Glomerular visceral epithelial cell (primary cell): Measurements from ENCODE around the gene SORL1-AS1.
"Not testable (repeated sequence)": the region's sequence is repeated elsewhere in the genome, so short reads cannot be mapped to it uniquely, and the experiment has no call there.

Experiments
- DNase-seq: peaks from one replicate; pipeline ENCODE4 v3.0.0-alpha.2; 2016; ENCODE audit errors: extremely low spot score

SORL1-AS1 gene

DNA sequence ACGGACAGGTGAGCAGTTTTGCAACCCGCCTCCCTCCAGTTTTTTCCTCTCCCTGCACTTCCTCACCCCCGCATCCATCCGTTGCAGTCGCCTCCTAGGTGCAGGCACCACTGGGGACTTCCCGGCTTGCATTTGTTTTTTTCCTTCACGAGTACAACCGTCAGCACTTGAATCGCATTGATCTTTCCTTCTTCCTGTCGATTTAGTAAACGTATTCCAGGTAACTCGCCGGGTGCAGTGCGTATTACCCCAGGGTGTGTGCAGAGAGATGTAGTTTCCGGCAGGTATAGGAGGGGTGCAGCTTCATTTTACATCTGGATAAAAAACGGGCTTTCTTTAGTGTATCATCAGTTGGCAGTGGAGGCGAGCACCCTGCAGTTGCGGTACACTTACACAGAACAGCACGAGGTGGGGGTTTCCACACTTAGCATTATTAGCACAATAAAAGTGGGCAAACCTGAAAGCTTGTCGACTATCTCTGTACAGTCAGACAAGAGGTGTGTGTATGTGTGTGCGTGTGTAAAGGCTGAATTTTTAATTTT is at the start of gene SORL1-AS1:
SORL1-AS1 (minus strand) TSS at position 359 of the 542 bp plus-strand sequence.
- DNase-seq: no peak

DNA sequence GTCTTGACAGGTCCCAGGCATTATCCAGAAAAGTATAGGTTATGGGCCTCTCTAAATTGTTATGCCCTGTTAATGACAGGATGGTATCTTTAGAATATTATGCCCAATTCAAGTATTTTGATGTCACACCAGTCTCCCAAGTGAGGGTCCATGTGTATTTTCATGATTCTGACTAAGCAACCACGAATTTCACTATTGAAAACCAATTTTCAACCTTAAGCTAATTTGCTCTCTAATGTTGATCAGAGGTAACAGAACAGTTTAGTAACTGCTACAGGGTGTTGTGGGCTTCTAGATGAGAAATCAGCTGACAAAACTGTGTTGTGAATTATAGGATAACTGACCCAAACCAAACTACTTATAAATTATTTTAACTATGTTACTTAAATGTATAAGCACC is 48.0 kb upstream of the SORL1-AS1 start:
- DNase-seq: no peak

DNA sequence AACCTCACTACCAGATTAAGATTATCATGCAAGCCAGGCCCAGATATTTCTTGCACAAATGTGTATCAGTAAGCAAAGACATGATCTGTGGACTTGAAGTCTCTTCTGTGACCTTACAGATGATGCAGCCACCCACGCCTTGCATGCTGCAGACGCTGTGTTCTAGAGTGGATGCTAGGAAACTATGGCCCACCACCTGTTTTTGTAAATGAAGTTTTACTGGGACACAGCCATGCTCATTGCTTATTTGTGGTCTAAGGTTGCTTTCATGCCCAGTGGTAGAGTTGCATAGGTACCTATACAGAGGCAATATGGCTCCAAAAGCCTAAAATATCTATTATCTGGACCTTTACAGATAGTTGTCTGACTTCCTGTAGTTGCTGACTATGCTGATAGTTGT is 47.5 kb upstream of the SORL1-AS1 start:
- no peak for DNase-seq

DNA sequence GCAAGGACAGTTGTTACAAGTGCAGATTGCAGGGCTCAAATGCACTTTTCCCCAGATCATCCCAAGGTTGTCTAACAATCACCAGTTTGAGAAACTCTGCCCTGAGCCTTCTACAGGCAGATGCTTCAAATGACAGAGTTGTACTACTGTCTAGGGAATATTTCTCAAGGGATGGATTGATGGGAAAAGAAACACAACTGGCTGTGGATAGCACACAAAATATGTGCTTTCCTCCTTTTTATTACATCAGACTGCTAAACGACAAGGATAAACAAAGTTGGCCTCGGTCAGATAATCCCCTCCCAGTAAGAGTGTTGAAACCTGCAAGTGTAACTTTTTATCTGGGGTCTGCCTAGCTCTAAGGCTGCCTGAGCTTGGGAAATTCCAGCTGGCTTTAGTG is 46.6 kb upstream of the SORL1-AS1 start:
- DNase-seq: no peak

DNA sequence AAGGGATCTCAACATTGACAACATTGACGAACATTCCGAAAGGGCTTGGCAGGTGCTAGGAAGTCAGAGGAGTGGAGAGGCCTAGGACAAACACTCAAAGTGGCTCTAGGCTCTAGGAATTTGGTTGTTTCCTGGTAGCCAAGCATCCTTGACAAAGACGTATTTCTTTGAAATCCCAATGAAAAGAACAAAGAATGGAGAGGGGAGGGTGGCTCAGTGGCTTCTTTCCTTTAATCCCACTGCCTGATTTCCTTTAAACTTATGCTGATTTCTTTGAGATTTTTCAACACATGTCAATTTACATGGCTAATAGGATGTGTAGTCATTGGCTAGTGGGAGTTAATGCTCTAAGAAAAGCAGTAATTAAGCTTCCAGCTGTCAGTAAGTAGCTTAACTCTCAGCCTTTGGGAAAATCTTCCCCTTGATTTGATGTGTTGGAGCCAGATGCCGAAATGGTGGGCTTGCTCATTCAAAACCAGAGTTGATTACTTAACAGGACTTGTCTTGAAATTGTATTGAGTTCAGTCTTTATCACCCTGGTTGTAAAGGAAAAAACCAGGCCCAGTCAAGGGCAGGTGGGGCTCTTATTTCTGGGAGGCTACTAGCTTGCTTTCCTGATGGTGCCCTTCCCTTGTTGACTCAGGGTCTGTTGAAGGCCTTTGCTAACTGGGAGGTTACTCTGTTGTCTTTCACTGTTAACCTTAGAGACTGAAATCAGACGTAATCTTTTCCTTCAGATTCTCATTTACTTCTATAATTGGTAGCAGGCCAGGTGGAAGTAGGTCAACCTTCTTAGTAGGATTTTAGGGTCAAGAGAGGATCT is 44.6 kb upstream of the SORL1-AS1 start:
- no peak for DNase-seq

DNA sequence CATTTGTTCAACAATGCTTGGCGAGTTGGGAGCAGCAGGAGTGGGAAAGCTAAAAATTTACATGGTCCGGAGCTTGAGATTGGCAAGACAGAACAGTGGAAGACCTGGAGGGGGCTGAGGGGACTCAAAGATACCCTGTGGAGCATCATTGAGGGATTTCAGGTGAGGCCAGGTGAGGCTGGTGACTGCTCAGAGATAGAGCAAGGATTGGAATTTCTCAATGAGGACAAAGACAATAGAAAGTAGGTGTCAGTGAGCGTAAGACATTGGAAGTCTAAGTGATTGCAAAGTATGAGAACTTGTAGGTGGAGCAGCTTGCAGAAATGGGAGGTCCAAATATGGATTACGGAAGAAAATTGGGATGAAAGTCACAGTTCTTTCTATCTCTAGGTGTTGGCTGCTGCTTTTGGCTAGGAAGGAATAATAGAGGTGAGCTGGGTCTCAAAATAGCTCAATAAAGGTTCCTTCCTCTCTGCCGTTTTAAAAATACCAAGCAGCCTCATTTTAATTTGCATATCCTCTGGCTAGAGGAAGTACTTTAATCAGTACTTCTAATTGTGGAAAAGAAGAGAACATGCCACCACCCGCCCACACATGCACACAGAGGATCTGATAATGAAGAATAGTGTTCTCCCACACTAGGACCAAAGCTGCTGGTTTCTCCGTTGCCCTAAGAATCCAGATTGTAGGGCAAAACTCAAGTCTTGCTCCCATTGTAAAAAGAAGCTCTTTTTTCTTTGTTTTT is 41.8 kb upstream of the SORL1-AS1 start:
- no peak for DNase-seq

DNA sequence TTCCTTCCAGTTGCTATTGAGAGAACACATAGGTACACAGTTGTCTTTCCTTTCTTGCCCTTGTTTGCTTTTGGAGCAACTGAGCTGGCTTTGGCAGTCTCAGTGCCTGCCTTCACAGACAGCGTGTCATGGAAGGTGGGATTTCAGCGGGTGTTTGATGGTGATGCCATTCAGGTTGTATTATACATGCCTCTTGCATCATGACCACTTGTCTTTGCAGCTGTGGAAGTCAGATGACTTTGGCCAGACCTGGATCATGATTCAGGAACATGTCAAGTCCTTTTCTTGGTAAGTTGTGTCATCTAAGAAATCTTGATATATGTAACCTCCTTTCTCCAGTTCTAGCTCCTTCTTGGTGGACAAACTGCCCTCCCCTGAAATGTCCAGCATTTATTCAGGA is 37.1 kb upstream of the SORL1-AS1 start:
- DNase-seq: no peak

DNA sequence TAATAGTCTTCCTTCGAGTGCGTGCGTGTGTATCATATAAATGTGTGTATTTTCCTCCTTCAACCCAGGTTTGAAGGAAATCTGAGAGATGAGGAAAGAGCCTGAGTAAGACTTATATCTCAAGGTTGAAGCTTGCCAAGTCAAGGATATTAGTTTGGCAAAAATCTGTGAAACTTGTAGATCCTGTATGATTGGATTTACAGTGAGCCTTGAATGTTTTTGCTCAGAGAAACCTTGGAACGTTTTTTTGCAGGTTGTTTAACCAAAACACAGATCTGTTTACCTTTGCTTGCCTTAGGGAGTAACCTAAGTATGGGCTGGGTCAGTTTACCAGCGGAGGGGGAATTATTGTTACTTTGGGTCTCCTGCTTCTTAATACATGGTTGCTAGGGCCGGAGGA is 35.9 kb upstream of the SORL1-AS1 start:
- no peak for DNase-seq

DNA sequence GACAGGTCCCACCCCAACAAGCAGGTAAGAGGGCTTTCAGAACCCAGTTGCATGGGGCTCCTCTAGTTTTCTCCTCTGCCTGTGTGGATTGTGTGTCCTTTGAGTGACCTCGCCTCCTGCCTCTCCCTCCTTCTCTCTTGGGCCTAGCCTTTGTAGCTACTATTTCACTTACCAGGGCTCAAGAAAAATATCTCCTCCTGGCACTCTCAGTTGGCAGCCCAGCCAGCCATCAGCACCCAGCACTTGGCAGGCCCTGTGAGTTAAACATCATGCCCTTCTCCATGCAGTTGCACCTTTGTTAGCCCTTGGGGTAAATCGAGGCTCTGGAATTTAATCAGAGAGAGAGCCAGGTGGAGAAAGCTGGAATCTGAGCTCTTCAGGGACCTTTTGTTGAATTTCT is 35.4 kb upstream of the SORL1-AS1 start:
- no peak for DNase-seq

DNA sequence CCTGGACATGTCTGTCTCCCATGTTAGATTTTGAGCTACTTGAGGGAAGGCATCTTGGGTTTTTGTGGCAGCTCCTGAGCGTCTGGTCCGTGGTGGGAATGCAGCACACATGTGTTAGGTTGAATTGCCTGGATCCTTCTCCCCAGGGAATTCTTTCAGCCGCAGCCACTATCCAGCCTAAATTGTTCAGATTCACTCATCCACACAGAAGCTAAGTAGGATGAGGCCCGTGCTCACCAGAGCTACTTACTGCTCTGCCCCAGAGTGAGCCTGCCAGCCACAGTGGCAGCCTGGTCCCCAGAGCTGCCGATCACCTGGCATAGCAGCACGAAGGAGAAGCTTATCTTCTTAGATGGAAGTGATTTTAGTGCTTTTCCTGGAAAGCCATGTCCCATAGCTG is 34.4 kb upstream of the SORL1-AS1 start:
- DNase-seq: no peak

DNA sequence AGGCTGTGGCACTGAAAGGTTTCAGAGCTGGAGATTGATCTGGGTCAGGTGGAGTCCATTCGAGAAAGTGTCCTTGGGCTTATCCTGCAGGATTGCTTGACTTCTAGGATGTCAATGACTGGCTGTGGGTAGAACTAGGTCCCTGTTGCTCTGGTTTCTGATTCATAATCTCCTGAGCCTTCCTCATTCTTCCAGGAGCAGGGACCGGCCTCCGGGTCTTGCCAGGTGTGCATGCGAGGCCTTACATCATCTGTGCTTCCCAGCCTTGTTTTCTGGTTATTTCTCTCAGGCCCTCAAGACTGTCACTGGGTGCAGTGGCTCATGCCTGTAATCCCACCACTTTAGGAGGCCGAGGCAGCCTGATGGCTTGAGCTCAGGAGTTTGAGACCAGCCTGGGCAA is 33.3 kb upstream of the SORL1-AS1 start:
- no peak for DNase-seq

DNA sequence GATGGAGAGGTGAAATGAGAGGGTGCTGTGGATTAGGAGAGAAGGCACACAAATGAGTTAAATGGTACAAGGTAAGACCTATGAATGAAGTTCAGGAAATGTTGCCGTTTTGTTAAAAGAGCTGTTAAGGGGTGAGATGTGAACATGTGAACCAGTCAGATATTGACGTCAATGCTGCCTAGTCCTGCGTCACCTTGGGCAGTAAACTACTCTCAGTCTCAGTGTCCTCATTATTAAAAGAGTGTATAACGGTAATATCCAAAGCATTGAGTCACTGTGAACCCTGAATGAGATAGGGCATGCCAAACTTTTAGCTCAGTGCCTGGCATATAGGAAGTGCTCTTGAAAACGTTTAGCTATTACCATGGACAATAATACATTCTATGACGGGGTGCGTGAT is 32.4 kb upstream of the SORL1-AS1 start:
- DNase-seq: no peak

DNA sequence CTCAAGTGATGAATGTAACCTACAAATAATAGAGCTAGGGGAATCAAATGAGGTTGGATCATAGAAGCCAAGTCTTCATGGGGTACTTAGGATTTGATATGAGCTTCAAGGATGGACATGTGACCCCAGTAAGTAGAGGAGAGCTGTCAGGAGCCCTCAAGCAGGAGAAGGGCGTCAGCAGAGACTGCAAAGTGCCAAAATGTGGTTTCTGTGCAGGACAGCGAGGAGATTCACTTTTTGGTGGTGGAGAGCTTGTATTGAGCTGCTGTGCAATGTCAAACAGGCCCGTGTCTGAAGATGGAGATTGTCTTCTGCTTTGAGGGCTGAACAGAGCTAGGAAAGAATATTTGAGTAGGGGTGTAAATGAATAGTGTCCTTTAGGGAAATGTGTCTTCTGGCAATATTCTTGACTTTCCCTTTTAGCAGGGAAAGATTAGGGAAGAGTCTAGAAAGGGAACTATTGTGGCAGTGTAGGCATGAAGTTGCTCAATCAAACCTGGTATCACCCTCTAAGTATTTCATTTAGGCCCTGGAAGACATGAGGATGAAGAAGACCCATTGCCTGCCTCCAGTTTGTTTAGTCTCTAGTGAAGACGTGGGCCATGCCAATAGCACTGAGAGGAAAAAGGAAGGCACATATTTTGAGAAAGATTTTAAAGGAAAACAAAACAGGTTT is 31.2 kb upstream of the SORL1-AS1 start:
- no peak for DNase-seq

DNA sequence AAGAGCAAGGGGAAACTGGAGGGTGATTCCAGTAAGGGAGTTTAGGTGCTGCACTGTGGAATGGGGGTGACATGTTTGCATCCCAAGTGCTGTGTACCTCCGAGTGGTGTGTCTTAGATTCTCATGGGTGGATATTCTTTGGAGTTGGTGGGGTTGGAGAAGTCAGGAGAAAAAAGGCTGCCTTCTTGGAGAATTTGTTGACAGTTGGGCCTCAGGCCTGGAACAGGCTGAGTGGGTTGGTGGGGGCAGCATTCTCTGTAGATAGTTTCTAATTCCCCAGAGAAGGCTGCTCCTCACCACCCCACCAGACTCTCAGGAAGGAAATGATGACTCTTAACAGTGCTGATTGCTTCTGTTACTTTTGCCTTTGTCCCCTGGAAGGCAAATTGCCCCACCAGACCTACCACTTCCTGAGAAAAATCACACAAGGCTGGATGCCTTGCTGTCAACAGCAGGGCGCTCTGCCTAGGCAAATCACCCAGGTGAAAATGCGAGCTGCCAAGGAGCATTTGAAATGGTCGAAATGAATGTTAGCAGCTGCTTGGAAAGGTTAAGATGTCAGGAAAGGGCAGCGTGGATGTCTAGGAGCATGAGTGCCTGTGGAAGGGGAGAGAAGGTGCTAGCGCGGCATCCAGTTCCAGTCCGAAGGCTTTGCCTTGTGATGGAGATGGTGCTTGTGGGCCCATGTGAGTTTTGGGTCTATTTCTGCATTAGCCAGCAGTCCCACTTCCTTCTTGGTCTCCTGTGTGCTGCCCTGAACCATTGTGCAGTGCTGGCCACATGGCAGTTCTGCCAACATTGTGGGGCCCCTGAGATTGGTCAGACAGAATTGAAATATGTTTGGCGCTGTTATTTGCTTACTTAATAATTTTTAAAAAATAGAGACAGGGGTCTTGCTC is 29.7 kb upstream of the SORL1-AS1 start:
- DNase-seq: no peak

DNA sequence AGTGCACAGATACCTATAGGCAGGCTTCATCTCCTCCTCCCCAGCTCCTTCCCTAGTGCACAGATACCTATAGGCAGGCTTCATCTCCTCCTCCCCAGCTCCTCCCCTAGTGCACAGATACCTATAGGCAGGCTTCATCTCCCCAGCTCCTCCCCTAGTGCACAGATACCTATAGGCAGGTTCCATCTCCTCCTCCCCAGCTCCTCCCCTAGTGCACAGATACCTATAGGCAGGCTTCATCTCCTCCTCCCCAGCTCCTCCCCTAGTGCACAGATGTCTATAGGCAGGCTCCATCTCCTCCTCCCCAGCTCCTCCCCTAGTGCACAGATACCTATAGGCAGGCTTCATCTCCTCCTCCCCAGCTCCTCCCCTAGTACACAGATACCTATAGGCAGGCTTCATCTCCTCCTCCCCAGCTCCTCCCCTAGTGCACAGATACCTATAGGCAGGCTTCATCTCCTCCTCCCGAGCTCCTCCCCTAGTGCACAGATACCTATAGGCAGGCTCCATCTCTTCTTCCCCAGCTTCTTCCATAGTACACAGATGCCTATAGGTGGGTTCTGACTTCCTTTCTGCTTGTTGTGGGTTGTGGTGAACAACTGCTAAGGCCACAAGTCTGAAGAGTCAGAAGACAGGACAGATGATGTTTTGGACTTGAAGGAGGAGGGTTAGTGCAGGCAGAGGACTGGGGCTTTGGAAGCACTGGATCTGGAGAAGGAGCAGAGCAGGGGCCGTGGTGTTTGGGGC is 28.9 kb upstream of the SORL1-AS1 start:
- not testable (repeated sequence) for DNase-seq

DNA sequence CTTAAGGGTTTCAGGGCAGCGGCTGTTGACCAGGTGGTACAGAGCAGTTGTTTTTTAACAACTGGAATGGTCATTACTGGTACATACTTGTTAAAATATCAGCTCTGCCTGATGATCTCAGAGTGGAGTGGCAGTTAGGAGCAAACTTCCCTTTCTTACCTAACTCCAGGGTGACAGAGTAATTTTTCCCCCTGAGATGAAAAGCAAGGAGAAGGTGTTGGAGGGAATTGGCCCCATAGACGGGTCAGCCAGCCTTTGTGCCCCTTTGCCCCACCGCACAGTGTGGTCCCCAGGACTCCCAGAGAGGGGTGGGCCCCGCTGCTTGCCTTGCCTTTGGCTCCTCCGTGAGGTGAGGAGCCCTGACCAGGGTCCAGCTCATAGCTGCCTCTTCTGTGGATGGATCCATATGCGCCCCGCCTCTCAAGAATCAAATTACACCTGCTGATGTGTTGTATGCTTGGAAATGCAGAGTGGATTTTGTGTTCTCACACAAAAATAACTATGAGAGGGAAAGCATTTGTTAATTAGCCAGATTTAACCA is 27.0 kb upstream of the SORL1-AS1 start:
- no peak for DNase-seq

DNA sequence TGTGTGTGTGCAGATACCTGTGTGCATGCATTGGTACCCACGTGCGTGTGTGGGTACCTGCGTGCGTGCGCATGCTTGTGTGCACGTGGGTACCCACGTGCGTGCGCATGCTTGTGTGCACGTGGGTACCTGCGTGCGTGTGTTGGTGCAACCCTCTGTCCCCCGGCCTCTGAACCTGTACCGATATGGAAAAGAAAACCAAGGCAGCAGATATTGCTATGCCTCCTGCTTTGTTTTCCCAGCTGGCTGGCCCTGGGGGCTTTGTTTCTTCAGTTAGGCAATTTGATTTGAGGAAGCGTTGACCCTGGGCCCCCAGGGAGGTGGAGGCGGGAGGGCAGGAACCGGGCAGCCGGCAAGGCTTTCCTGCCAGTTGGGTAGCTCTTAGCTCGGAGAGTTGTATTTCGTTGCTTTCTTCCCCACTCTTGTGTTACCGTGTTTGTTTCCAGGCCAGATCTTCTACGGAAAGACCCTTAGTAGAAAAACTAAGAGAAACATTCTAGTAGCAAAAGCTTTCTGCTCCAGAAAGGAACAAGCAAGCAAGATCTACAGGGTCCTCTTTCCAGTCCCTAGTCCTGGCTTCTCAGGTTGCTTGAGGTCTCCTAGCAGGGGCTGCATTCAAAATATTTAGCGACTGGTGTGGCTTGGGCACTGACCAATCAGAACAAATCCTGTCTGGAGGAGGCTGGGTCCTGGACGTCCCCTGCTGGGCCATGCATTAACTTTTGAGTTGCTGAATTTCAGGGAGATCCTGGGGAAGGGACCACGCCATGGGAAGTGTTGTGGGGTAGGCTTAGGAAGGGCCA is 26.3 kb upstream of the SORL1-AS1 start:
- no peak for DNase-seq

DNA sequence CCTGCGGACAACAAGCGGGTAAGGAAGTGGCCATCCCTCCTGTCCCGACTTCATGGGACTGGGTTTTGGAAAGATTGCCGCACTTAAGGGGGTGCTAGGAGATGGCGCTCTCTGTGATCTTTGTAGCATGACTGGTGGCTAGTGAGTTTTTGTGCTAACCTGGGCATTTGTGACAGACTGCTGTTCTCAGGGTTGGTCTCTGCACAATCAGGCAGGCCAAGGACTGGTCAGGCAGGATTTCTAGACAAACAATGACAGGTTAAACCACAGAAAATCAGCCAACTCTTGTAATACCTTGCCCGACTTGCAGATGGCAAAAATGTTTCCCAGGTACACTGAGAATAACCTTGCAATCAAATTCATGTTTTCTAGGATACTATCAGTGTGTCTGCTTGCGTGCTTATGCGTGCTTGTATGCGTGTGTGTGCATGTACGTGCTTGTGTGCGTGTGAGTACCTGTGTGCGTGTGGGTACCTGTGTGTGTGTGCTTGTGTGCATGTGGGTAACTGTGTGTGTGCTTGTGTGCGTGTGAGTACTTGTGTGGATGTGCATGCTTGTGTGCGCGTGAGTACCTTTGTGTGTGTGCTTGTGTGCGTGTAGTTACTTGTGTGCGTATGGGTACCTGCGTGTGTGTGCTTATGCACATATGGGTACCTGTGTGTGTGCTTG is 25.6 kb upstream of the SORL1-AS1 start:
- no peak for DNase-seq
